HG03066 (cell line): Measurements from ENCODE around the gene MRGPRF.

ENCODE experiments used
- ATAC-seq: cut with Tn5 transposase; IDR thresholded peaks from one replicate; pipeline ENCODE4 v1.9.1; 2021; ENCODE audit warnings: low read depth; ENCODE audit not compliant: unreplicated experiment

Gene MRGPRF

DNA sequence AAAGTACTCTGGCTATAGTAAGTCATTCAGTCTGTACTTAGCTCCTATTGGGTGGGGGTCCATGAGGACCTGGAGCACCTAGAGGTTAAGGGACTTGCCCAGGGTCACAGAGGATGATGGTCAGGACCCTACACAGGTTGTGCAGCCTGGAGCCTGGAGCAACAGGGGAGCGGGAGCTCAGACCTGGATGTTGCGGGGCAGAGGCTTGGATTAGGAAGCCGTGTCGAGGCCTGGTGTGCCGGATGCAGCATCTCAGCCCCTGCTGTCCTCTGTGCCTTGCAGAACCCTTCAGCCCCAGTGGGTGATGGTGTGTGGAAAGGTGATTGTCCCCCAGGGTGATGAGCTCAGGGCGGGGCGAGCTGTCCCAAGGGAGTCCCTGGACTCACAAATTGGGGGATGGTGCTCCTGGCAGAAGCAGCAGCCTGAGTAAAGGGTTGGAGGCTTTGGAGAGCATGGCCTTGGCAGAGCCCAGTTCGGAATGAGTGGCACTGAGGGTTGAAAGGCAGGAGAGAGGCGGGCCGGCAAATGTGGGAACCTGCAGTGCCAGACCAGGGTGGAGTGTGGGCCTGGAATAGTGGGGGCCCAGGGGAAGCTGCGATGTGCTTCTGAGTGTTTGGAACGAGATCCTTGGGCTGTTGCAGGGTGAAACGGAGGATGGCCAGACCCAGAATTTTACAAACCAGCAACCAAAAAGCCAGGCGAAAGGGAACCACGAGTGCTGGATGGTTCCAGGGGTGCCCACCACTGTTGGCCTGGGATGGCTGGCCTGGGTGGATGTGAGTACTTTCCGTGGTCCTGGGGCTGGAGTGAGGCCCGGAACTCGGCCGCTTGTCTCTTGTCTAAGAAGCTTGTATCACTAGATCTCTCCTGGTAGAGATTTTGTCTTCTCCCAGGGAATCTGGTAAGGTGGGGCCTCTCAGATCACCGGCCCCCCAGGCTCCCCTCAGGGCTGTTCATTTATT is 38.6 kb upstream of the MRGPRF start:
- ATAC-seq, result no peak

DNA sequence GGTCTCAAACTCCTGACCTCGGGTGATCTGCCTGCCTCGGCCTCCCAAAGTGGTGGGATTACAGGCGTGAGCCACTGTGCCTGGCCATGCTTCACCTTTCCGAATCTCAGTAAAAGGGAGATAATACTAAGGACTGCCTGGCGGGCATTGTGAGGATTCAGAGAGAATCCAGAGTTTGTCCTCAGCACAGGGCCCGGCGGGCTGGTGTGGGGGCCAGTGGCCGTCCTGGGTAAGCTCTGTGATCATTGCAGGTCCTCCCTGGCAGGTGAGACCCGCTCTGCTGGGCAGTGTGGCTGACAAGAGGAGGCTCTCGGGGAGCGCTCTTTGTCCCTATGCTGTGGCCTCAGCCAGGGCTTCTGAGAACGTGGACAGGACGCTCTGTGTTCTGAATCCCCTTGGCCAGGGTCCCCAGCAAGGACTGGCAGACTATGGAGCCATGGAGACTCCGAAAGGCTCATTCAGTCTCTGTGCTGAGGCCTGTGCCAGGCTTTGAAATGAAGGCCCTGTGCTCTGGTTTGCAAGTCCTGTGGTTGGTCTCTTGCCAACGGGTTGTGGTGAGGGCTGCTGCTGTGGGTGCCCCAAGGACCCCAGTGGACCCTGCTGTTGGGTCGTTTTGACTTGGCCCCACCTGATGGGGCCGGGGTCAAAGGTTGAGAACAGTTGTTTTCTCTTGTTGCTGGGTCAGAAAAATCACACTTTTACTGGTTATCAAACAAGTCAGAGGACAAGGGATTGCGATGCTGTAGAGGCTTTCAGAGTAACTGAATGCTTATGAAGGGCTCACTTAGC is 37.7 kb upstream of the MRGPRF start:
- no peak for ATAC-seq

DNA sequence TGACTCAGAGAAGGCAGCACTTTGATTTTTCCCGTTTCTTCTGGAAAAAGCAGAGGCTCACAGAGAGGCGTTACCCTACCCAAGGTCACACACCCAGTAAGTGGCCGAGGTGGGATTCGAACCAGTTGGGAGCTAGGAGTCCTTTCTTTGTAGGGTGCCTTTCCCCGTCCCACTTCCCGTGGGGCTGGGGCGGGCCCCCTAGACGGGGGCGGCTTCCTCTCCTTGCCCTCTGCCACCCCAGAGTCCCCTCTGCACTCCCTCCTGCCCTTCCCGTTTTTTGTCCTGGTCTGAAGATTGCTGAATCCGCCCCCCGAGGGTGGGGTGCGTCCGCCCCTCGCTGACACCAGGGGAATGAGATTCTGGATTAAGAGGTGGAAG is 36.4 kb upstream of the MRGPRF start:
- no peak for ATAC-seq

DNA sequence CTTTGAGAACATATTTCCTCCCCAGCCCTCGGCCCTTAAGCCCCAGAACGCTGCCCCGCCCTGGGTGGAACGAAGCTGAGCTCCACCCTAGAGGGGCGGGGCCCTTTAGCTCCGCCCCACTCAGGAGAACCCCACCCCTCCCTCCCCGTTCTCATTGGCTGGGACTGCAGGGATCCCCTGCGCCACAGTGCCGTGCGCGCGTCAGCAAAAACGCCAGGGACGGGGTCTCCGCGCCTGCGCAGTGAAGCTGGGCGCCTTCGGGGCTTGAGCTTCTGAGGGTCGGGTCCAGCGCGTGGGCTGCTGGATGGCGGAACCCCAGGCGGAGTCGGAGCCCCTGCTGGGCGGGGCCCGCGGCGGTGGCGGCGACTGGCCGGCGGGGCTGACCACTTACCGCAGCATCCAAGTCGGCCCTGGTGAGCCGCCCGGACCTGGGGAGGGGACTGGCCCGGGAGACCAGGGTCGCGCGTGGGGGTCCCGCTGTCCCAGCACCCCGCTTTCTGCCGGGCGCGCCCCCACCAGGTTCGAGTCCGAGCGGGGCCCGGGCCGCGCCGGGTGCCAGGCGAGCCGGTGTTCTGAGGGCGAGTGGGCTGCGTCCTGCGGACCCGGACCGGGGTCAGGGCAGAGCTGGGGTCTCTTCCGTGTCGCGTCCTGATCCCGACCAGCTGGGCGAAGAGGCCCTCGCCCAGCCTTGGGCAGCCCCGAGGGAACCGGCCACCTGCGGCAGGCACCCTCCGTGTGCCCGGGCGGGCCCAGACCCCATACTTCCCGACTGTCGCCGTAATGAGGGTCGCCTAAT is 35.8 kb upstream of the MRGPRF start, which contains the start of gene TPCN2:
Gene TPCN2 (plus strand): TSS at position 239 of the 796 bp plus-strand sequence. CDS start 66 bp downstream, at position 305.
- peak; percentile 93 for ATAC-seq

DNA sequence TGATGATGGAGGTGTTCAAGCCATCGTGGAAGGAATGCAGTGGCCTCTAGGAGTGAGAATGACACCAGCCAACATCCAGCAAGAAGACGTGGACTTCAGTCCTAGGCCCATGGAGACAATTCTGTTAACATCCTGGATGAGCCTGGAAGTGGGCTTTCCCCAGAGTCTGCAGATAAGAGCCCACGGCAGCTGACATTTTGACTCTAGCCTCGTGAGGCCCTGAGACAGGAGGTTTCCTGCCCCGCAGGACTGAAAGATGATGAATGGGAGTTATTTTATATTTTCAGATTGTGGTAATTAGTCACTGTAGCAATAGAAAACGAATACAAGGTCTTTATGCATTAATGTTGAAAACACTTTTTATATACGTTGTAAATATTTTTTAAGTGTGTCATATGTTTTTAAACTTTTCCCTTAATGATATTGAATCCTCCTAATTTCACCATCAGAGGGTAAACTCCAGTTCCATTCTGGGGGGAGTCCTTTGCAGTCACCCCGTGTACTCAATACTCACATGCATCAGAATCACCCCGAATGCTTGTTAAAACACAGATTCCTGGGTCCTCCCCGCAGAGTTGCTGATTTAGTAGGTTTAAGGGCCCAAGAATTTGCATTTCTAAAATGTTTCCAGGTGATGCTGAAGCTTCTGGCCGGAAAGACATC is 35.1 kb upstream of the MRGPRF start:
- no peak for ATAC-seq

DNA sequence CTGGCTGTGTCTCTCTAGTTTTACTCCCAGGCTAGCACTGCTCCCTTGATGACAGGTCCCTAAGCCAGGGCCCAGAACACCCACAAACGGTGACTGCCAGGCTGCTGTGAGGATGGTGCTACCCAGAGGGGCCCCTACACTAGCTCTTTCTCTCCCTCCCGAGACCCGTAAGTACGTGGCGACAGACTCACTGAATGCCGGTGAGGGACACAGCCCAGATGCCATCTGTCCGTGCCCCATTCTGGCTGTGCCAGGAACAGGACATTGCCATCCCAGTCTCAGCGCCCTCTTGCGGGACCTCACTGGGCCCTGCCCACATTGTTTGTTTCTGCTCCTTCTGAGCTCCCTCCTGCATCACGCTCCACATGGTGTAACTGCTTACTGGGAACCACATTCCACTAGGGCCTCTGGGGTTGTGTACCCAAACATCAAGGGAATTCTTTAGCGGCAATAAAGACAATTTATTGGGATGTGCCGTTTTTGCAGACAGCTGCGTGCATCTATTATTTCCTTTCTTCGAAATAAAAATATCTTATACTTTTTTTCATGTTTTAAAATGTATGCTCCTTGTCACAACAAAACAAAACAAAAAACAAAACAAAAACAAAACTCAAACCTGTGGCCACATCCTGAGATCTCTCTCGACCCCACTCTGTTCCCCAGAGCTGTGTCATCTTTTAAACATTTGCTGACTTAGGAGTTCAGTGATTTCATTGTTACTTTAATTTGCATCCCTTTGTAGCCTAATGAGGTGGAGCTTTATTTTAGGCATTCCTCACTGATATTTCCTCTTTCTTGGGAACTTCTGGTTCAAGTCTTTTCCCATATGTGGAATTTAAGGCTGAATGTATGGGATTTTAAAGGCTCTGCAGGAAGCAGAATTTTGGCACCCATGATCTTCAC is 31.3 kb upstream of the MRGPRF start:
- no peak for ATAC-seq

DNA sequence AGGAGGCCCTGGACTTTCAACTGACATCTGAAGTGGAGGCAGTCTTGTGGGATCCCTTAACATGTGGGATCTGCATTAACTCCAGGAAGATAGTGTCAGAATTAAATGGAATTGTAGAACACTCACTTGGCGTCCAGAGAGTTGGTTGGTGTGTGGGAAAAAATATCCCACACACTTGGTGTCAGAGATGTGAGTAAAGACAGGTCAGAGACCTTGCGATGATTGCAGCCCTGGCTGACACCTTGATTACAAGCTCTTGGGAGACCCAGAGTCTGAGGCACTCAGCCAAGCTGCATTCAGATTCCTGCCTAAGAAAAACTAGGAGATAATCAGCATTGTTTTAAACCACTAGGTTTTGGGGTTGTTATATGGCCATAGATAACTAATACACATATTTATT is 28.5 kb upstream of the MRGPRF start:
- no peak for ATAC-seq

DNA sequence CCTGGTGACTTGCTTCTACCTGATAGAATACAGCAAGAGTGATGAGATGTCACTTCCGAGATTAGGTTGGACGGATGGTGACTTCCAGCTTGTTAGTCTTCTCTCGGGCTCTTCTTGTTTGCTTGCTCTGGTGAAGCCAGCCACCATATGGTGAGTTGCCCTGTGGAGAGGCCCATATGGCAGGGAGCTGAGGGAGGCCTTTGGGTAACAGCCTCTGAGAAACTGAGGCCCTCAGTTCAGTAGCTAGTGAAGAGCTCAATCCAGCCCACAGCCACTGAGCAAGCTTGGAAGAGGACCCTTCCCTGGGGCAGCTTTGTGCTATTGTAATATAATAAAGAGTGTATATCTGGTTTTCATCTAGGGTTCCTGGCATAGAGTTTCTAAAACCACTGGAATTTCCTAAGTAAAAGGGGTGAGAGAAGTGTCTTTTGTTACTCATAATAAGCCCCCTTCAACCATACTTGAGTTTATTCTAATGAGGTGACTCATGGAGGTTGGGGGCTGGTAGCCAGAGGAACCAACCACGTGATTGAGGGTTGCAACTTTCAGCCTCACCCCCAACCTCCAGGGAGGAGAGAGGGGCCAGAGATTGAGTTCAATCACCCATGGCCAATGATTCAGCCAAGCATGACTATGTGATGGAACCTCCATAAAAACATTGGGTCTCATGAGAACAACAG is 27.7 kb upstream of the MRGPRF start:
- no peak for ATAC-seq

DNA sequence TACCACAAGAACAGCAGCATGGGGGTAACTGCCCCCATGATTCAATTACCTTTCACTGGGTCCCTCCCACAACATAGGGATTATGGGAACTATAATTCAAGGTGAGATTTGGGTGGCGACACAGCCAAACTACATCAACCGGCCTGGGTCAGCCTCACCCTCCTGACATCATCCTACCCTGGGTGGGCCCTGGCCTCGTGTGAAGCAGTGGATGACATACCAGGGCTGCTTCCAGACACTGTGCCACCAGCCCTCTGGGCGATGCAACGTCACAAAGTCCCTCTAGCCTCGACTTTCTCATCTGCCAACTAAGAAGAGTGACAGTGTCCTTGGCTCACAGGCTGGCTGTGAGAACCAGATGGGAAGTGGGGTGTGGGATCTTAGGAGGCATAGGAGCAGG is 27.0 kb upstream of the MRGPRF start:
- ATAC-seq, result no peak

DNA sequence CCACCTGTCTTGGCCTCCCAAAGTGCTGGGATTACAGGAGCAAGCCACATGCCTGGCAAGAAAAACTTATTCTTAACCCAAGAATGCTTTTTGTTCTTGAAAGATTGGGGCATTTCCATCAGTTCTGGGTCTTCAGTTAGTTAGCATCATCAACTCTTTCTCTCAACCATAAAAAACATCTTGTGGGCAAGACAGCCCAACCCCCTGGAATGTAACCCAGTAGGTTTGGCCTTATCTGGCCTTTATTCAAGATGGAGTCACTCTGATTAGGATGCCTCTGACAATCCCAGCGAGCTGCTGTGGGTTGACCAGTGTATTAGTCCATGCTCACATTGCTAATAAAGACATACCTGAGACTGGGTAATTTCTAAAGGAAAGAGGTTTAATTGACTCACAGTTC is 26.5 kb upstream of the MRGPRF start:
- no peak for ATAC-seq

DNA sequence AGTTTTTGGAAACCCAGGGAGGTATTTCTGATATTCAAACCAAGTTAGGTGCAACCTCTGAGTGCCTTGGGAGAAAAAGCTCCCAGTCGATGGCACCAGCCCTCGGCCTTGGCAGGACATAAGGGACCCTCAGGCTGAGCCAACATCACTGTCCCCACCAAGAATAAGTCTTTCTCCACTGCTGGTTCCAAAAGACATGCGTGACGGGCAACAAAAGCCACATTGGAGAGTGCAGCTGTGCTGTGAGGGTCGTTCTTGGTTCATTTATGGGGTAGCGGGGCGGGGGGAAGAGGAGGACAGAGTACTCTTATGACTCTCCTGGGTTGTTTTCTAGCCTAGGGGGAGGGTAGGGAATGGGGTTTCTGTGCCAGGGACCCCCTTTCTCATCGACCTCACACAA is 24.5 kb upstream of the MRGPRF start:
- ATAC-seq, result no peak

DNA sequence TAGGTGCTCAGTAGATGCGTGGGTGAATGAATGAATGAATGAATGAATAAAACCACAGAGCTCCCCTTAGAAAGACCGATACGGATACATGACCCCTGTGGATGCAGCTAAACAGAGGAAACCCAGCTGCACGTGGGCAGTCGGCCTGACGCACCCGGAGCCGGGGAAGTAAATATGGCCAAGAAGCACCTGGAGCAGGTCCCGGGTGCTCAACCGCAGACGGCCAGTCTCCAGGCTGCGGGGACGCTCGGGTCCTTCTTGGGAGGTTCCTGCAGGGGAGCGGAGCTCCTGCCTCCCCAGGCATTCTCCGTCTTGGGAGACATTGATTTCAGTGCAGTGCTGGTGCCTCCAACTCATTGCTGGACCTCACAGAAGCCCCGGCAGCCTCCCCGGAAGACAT is 24.0 kb upstream of the MRGPRF start:
- ATAC-seq, result no peak

DNA sequence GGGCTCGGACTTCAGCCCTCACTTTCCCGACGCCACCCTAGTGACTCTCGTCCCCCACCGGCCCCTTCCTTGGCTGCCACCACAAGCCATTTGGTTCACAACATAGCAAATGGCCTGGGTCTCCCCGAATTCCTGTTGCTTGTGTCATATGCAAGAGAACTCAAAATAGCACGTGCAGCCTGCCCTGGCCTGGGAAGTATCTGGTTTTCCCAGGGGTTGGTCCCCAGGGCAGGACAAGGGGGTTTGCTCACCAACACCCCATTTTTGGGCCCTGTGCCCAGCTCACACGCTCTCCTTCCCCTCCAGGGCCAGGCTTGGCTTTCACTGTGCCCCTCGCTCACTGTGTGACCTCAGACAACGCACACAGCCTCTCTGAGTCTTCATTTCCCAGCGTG is 22.9 kb upstream of the MRGPRF start:
- no peak for ATAC-seq

DNA sequence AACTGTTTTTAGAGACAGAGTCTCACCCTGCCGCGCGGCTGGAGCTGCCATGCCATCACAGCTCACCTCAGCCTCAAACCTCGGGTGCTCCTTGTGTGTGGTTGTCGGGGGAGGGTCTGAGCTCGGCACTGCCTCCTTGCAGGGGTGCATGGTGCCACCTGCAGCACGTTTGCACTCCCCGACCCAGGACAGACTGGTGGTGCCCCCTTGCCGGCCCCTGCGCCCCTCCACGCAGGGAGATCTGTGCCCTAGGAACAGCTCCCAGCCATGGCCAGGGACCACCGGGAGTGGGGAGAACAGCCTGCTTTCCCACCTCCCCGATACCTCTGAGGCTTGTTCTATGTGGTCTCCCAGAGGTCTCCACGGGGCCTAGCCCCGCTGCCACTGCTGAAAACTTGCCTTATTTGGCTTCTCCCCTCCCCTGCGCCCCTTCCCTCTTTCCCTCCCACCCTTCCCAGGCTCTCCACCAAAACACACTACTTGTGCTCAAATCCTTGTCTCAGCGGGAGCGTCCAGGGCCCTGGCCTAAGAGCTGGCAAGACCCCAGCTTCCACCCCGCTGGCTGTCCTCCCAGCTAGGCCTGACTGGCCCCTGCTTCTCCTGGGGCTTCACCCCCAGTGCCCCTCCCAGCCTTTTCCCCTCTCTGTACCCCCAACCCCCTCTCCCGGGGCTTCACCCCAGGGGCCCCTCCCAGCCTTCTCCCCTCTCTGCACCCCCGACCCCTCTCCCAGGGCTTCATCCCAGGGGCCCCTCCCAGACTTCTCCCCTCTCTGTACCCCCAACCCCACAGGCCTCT is 22.3 kb upstream of the MRGPRF start:
- no peak for ATAC-seq

DNA sequence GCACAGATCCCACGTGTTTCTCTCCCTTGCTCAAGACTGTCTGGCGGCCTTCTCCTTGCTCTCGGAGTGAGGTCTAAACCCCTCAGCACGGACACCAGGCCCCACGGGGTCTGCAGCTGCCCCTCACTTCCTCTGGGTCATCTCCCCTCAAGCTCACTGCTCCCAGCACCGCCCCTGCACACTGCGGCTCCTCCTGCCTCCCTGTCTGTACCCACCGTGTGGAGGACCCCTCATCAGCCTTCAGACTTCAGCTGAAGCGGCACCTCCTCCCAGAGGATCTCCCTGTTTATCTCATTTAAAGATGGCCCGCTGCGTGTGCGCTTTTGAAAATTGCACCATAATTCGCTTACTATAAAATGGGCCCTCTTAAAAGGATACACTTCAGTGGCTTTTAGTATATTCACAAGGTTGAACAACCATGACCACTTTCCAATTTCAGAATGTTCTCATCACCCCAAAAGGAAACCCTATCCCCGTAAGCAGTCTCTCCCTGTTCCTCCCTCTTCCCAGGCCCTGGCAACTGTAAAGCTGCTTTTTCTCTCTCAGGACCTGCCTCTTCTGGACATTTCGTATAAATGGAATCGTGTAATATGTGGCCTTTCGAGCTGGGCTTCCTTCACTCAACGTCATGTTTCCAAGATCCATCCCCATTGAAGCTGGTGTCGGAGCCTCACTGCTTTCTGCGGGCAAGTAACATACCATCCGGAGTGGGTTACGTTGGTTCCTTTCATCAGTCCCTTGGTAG is 21.2 kb upstream of the MRGPRF start:
- no peak for ATAC-seq

DNA sequence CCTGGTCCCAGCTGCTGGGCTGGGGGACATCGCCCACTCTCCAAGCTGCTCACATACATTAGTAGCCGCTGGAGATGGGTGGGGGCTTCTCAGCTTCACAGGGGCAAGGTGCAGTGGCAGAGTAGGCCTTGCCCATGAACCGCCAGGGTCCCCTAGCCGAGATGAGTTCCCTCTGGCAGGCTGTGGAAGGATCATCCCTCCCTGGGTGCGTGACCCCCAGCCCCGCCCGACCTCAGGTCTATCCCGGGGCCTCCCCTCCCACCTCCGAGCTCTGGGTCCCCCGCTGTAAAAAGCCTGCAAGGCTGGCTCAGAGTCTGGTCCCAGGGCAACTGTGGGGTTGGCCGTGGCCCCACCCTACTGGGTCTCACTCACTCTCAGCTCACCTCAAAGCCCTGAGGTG is 20.4 kb upstream of the MRGPRF start:
- no peak for ATAC-seq

DNA sequence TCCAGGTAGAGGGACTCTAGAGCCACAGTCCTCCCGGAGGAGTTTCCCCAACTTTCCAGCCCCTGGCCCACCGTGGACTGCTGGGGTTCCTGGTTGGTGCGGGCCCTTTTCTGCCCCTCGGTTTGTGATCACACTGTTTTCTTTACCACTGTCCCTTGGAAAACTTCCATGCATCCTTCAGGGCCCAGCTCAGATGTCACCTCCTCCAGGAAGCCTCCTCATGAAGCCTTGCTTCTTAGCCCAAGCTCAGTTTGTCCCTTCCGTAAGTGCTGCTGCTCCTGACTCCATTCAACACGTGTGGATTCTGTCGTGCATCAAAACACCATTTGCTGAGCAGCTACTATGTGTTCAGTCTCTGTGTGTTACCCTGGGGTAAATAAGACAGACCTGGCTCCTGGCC is 19.8 kb upstream of the MRGPRF start:
- ATAC-seq, result no peak
